NCI-H748 treated with DMSO at 0.1 percent for 48 hours (cell line): ENCODE measurements around the gene COX10.

Experiments used
- DNase-seq: peaks from one replicate; lab custom pipeline; 2025; lab: John Stamatoyannopoulos, UW

The COX10 gene

GRCh38 chr17:14070344-14070984, 1.2 kb downstream of the COX10 start:
- no peak for DNase-seq

- no peak for DNase-seq
These were observed 3.6 kb downstream of the COX10 start for GRCh38 chr17:14072881-14073280.

- DNase-seq, result no peak
These were observed 8.7 kb downstream of the COX10 start for GRCh38 chr17:14078027-14078426.

GRCh38 chr17:14080847-14081251, 11.5 kb downstream of the COX10 start:
- no peak for DNase-seq

- no peak for DNase-seq
These were observed 13.5 kb downstream of the COX10 start for GRCh38 chr17:14082848-14083247.

- no peak for DNase-seq
These were observed 15.7 kb downstream of the COX10 start for GRCh38 chr17:14084955-14085354.

GRCh38 chr17:14086189-14086588, 16.9 kb downstream of the COX10 start:
- DNase-seq, result no peak

GRCh38 chr17:14089179-14089578, 19.9 kb downstream of the COX10 start:
- DNase-seq, result no peak

- DNase-seq, result no peak
These were observed 22.1 kb downstream of the COX10 start for GRCh38 chr17:14091367-14091766.

GRCh38 chr17:14092808-14093207, 23.5 kb downstream of the COX10 start:
- no peak for DNase-seq

- DNase-seq, result no peak
These were observed 25.6 kb downstream of the COX10 start for GRCh38 chr17:14094676-14095601.

GRCh38 chr17:14095631-14096030, 26.3 kb downstream of the COX10 start:
- DNase-seq, result no peak

- DNase-seq, result no peak
These were observed 28.9 kb downstream of the COX10 start for GRCh38 chr17:14098246-14098645.

GRCh38 chr17:14101976-14102375, 32.7 kb downstream of the COX10 start:
- no peak for DNase-seq

- no peak for DNase-seq
These were observed 34.5 kb downstream of the COX10 start for GRCh38 chr17:14103836-14104235.

- no peak for DNase-seq
These were observed 35.4 kb downstream of the COX10 start for GRCh38 chr17:14104734-14105133.

- DNase-seq, result no peak
These were observed 38.6 kb downstream of the COX10 start for GRCh38 chr17:14107889-14108288.

GRCh38 chr17:14112407-14112806, 43.1 kb downstream of the COX10 start:
- no peak for DNase-seq

- DNase-seq, result no peak
These were observed 43.8 kb downstream of the COX10 start for GRCh38 chr17:14113137-14113536.

- DNase-seq, result no peak
These were observed 47.1 kb downstream of the COX10 start for GRCh38 chr17:14116263-14117024.

GRCh38 chr17:14118951-14119350, 49.6 kb downstream of the COX10 start:
- no peak for DNase-seq

GRCh38 chr17:14119546-14119945, 50.2 kb downstream of the COX10 start:
- DNase-seq, result no peak

GRCh38 chr17:14121952-14122351, 52.6 kb downstream of the COX10 start:
- no peak for DNase-seq
